Kidney (tissue), 14 donors: ENCODE data around the gene NEK9. TPM values are rescaled to one million over a fixed set of nuclear protein-coding genes. Genes with fewer than 3 reads are reported as not detected.

Experiments
- DNase-seq, 5 donors: peaks; one replicate each; pipeline ENCODE4 v3.0.0-alpha.2; 2013 to 2020
- FAIRE-seq: peaks from 2 replicates; lab custom pipeline; 2012; peaks lifted over from hg19 to GRCh38; lab: Jason Lieb, UNC
- H3K27ac ChIP-seq, 2 donors: one replicate each; pipeline ENCODE4 v1.7.0; 2013; ENCODE audit warnings: low read depth in 2 of 2, low read length in 2 of 2, inconsistent platforms in 1 of 2
- H3K27me3 ChIP-seq: one replicate; pipeline ENCODE4 v1.7.1; 2013; ENCODE audit warnings: low read length, inconsistent platforms; ENCODE audit not compliant: control insufficient read depth, insufficient read depth
- H3K36me3 ChIP-seq, 3 donors: one replicate each; pipeline versions ENCODE4 v1.7.0 to v1.7.1; 2013; ENCODE audit warnings: low read length in 3 of 3, control low read depth in 1 of 3, inconsistent platforms in 1 of 3; ENCODE audit not compliant: insufficient read depth in 3 of 3, control insufficient read depth in 2 of 3
- H3K4me1 ChIP-seq, 3 donors: one replicate each; pipeline versions ENCODE4 v1.7.0 to v1.7.1; 2013; ENCODE audit warnings: low read length in 3 of 3, inconsistent platforms in 1 of 3, low read depth in 1 of 3; ENCODE audit not compliant: control insufficient read depth in 2 of 3, insufficient read depth in 2 of 3
- H3K4me3 ChIP-seq, 3 donors: one replicate each; pipeline versions ENCODE4 v1.7.0 to v1.8.1; 2013; ENCODE audit warnings: low read length in 3 of 3, control low read depth in 1 of 3, inconsistent platforms in 1 of 3
- H3K9ac ChIP-seq, 3 donors: one replicate each; pipeline versions ENCODE4 v1.7.0 to v1.7.1; 2013; ENCODE audit warnings: low read length in 3 of 3, control low read depth in 1 of 3, inconsistent platforms in 1 of 3
- H3K9me3 ChIP-seq, 3 donors: one replicate each; pipeline versions ENCODE4 v1.7.0 to v1.7.1; 2013; ENCODE audit warnings: low read length in 3 of 3, control low read depth in 1 of 3, inconsistent platforms in 1 of 3; ENCODE audit not compliant: control insufficient read depth in 2 of 3, insufficient read depth in 1 of 3
- intact Hi-C: fragments of 100-400 bp; cut with DNase I; formaldehyde crosslinking; loops from one replicate; pipeline ENCODE4 v1.11.1; 2022
- polyA plus RNA-seq: library from polyadenylated mRNA; stranded (reverse); fragments of 350-450 nt; fragmentation: Illumina TruSeq; extraction: RNeasy Lipid Tissue Mini Kit (QIAGEN cat#74804); gene quantifications from one replicate; pipeline ENCODE4 v1.2.3, GENCODE V29; 2014; ENCODE audit warnings: low read depth, low replicate concordance; ENCODE audit not compliant: insufficient read depth
- total RNA-seq: library from RNA; stranded (reverse); fragmentation: NEBNext Ultra II Directional; extraction: Animal tissue kit (Norgen Biotek cat#: 25700); gene quantifications from one replicate; pipeline ENCODE4 v1.2.1, GENCODE V29; 2021
- TF ChIP-seq, protein P1 (sequence below): IDR thresholded peaks from 3 replicates; pipeline ENCODE4 v1.5.1; 2012; ENCODE audit warnings: mild to moderate bottlenecking, moderate library complexity, borderline replicate concordance; ENCODE audit not compliant: insufficient read depth; ENCODE audit errors: extremely low read depth
- donor health status: control.
- donor health status: control.
- donor health status: control.
- donor health status: control.
- donor health status: control.
- donor health status: DM: yes; HTN: yes; CAD: no.
- donor health status: Normal renal cell carcinoma (clear cell type).

Gene NEK9
- total and polyA plus RNA-seq, 2 donors from 2014 or later: 25.4 to 81.5 TPM

DNA sequence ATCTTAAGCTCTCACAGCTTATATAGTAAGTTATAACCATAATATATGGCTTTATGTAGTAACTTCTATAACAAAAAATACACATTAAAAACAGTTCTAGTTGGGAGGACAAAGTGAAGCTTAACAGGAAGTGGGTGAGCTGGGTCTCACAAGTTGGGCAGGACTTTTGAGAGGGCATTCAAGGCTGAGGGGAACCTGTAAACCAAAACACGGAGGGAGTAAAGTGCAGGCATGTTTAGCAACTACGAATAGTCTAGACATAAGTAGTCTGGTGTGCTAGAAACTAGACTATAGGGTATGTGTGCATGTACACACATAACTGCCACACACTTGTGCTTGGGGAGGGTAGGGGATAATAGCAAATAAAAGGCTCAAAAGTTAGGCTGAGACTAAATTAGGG is 14.2 kb upstream of the NEK9 start:
- Histone ChIP-seq H3K27ac (no peak overlapping the region), H3K4me3 (no peak overlapping the region), H3K27me3 (no peaks in the 10 kb centered on the region), H3K9ac (no peak overlapping the region), H3K4me1 (peaks cover 3 to 12% (median 10%) of the 10 kb centered on the region in 3 donors), H3K9me3 (no peaks in the 10 kb centered on the region), H3K36me3 (peaks cover 0 to 2% (median 0%) of the 10 kb centered on the region in 3 donors)
- FAIRE-seq (no peak), DNase-seq (no peak)
- intact Hi-C loops: no loop called here
- TF ChIP-seq, protein P1, sequence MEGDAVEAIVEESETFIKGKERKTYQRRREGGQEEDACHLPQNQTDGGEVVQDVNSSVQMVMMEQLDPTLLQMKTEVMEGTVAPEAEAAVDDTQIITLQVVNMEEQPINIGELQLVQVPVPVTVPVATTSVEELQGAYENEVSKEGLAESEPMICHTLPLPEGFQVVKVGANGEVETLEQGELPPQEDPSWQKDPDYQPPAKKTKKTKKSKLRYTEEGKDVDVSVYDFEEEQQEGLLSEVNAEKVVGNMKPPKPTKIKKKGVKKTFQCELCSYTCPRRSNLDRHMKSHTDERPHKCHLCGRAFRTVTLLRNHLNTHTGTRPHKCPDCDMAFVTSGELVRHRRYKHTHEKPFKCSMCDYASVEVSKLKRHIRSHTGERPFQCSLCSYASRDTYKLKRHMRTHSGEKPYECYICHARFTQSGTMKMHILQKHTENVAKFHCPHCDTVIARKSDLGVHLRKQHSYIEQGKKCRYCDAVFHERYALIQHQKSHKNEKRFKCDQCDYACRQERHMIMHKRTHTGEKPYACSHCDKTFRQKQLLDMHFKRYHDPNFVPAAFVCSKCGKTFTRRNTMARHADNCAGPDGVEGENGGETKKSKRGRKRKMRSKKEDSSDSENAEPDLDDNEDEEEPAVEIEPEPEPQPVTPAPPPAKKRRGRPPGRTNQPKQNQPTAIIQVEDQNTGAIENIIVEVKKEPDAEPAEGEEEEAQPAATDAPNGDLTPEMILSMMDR: no peak

DNA sequence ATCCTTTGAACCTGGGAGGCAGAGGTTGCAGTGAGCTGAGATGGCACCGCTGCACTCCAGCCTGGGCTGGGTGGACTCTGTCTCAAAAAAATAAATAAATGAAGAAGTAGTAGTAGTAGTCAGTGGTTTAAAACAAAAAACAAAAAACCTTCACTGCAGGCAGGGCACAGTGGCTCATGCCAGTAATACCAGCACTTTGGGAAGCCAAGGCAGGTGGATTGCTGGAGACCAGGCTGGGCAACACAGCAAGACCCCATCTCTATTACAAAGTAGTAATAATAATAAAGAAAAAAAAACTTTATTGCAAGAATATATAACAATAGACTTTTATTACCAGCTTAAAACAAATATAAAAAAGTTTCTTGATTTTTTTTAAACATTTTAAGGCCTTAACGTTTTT is 13.8 kb upstream of the NEK9 start:
- no peaks in the 10 kb centered on the region for H3K9me3 ChIP-seq
- TF ChIP-seq, protein P1: no peak
- no peak overlapping the region for H3K4me3 ChIP-seq
- H3K36me3 ChIP-seq: peaks cover 0 to 2% (median under 1%) of the 10 kb centered on the region in 3 donors
- peaks cover 3 to 11% (median 10%) of the 10 kb centered on the region in 3 donors for H3K4me1 ChIP-seq
- H3K27me3 ChIP-seq: no peaks in the 10 kb centered on the region
- FAIRE-seq (no peak), DNase-seq (no peak)
- no peak overlapping the region for H3K27ac ChIP-seq
- no peak overlapping the region for H3K9ac ChIP-seq
- intact Hi-C loops: no loop called here

DNA sequence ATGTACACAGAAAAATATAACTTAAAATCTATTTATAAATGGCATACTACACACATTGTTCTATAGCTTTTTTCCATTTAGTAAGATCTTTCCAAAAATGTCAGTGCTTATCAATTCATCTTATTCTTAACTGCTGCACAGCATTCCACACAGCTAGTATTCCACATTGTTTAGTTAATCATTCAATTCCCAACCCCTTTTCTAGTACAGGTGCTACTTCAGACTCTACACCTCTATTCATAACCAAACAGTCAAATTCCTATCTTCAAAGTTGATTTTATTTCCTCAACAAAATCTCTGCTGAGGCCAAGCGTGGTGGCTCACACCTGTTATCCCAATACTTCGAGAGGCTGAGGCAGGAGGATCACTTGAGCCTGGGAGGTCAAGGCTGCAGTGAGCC is 12.3 kb upstream of the NEK9 start:
- Histone ChIP-seq H3K27ac (no peak overlapping the region), H3K27me3 (no peaks in the 10 kb centered on the region), H3K4me3 (no peak overlapping the region), H3K4me1 (peaks cover 3 to 11% (median 10%) of the 10 kb centered on the region in 3 donors), H3K36me3 (peaks cover 8 to 10% (median 8%) of the 10 kb centered on the region in 3 donors), H3K9ac (no peak overlapping the region), H3K9me3 (no peaks in the 10 kb centered on the region)
- DNase-seq: peak in 2 of 5 donors; percentile 34 to 44
- FAIRE-seq: no peak
- intact Hi-C loops: loop anchor here (10.0 kb wide), 1 partner anchor 346 kb away; no protein-coding TSS in a partner anchor
- TF ChIP-seq, protein P1: no peak
